Measurements from ENCODE around the gene TNRC6C. TPM values are rescaled to one million over a fixed set of nuclear protein-coding genes. Genes with fewer than 3 reads are reported as not detected.

Gene TNRC6C
- total and polyA plus RNA-seq, 2 of the 13 experiments (the other 11 are each of a cell fraction or from before 2014, with no cell fraction given): 0.66 to 4.9 TPM

- no peak overlapping the region for H3K4me3 ChIP-seq (replicated peaks in 1 of 3; ENCODE audit: insufficient read depth in 1 of 3, low read depth in 2 of 3, low read length in 3 of 3)
- in situ Hi-C loops (cut with HindIII; ENCODE audit: extremely low pct_ligation_motif_present, low pct_unique_long_range_greater_than_20kb): no loop called here
- H2AFZ ChIP-seq (ENCODE audit: low read length): no peak overlapping the region
- intact Hi-C loops (cut with micrococcal nuclease; ENCODE audit: unreplicated experiment): no loop called here
- DNase-seq (ENCODE audit: low spot score): no peak
- H3K36me3 ChIP-seq (replicated peaks in 1 of 2; ENCODE audit: control insufficient read depth in 1 of 2, insufficient read depth in 2 of 2, low read length in 2 of 2): peaks cover 9 to 28% of the 10 kb centered on the region in 2 experiments
- no peaks in the 10 kb centered on the region for H3K9me3 ChIP-seq (ENCODE audit: low read length)
- FAIRE-seq: no peak
- WGBS (ENCODE audit: low lambda C conversion rate): 94% methylated on average over 3 of the region's 3 CpGs
- H4K20me1 ChIP-seq (ENCODE audit: insufficient read depth, low read length): no peaks in the 10 kb centered on the region
- H3K9ac ChIP-seq (ENCODE audit: insufficient read depth, low read depth, low read length): no peak overlapping the region
- no peaks in the 10 kb centered on the region for H3K79me2 ChIP-seq (ENCODE audit: insufficient read depth, low read length)
- ChIA-PET POLR2A (no interaction called here), CTCF (ENCODE audit: low intra/inter-chr PET ratio, low total read pairs) (no interaction called here)
- no peak overlapping the region for H3K4me2 ChIP-seq (ENCODE audit: low read depth, low read length)
- H3K27ac ChIP-seq (ENCODE audit: extremely low read length, insufficient read depth, low read length): no peak overlapping the region
- ATAC-seq: no peak
- H3K4me1 ChIP-seq (ENCODE audit: insufficient read depth, low read length): no peaks in the 10 kb centered on the region
- BruUV-seq (replicated peaks): no TSS peak
- no peaks in the 10 kb centered on the region for H3K27me3 ChIP-seq (ENCODE audit: control insufficient read depth in 1 of 2, insufficient read depth in 2 of 2, low read length in 2 of 2)
- TF ChIP-seq ZNF773 (CRISPR knock-in tag; IDR thresholded peaks at IDR 0.05; ENCODE audit: borderline replicate concordance): no peak
- TF ChIP-seq, protein P1, sequence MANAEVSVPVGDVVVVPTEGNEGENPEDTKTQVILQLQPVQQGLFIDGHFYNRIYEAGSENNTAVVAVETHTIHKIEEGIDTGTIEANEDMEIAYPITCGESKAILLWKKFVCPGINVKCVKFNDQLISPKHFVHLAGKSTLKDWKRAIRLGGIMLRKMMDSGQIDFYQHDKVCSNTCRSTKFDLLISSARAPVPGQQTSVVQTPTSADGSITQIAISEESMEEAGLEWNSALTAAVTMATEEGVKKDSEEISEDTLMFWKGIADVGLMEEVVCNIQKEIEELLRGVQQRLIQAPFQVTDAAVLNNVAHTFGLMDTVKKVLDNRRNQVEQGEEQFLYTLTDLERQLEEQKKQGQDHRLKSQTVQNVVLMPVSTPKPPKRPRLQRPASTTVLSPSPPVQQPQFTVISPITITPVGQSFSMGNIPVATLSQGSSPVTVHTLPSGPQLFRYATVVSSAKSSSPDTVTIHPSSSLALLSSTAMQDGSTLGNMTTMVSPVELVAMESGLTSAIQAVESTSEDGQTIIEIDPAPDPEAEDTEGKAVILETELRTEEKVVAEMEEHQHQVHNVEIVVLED (CRISPR knock-in tag; IDR thresholded peaks at IDR 0.05; ENCODE audit: borderline replicate concordance): no peak
- no peak for TF ChIP-seq MLXIP (CRISPR knock-in tag; IDR thresholded peaks at IDR 0.05; ENCODE audit: borderline replicate concordance)
- no peak for TF ChIP-seq RFX3 (CRISPR knock-in tag; IDR thresholded peaks at IDR 0.05)
- no peak for TF ChIP-seq MEIS1 (CRISPR knock-in tag; IDR thresholded peaks at IDR 0.05; ENCODE audit: borderline replicate concordance)
- no peak for TF ChIP-seq ZNF33B (CRISPR knock-in tag; IDR thresholded peaks at IDR 0.05)
- TF ChIP-seq DNMT1 (CRISPR knock-in tag; IDR thresholded peaks at IDR 0.05): no peak
- no peak for TF ChIP-seq NFYC (CRISPR knock-in tag; IDR thresholded peaks at IDR 0.05)
- no peak for TF ChIP-seq THYN1 (CRISPR knock-in tag; IDR thresholded peaks at IDR 0.05; ENCODE audit: borderline replicate concordance, low read depth)
- no peak for TF ChIP-seq ZNF142 (CRISPR knock-in tag; IDR thresholded peaks at IDR 0.05)
These were observed 85.9 kb downstream of the TNRC6C start for GRCh38 chr17:78044280-78044835.
